ENCODE data around the gene DOCK3.

- TF ChIP-seq CTCF (IDR thresholded peaks at IDR 0.05) (no peak), POLR2A (IDR thresholded peaks at IDR 0.05) (no peak), EP300 (IDR thresholded peaks at IDR 0.05) (no peak)
Observed at GRCh38 chr3:50873376-50874157, 198.8 kb downstream of the DOCK3 start.
